NCI-H2107 treated with DMSO at 0.1 percent for 48 hours (cell line): ENCODE data around the gene AP3B1.

ENCODE experiments used
- DNase-seq: peaks from one replicate; lab custom pipeline; 2025; ENCODE audit not compliant: unreplicated experiment; lab: John Stamatoyannopoulos, UW

The AP3B1 gene

DNA sequence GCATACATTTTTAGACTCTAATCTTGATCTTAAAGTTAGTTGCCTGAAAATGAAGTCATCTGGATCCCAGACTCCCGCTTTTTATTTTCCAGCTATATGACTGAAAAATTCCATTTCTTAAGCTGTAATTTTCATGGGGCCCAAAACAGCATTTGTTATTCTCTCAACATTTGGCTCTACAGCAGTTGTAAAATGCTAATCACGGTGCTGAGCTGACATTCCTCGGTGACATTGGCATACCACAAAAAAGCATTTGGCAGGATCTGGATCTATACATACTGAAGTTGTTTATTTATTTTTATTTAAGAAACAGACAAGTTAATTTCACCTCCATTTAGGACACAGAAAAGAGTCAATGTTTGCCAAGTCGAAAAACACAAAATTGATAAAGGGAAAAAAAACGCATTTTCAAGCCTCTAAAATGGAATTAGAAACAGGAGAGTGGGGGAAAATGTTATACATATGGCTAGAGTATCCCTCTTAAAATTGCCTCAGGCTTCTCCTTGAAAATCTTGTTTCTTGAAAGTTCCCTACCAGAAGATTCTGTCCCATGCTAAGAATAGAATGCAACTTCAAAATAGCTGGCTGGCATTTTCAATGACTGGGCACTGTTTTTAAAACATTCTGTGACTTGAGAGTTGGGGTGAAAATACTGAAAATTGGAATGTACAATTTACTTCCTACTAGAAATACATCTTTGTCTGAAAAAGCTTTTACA lies 310.9 kb downstream of the AP3B1 start:
- DNase-seq = no peak

- no peak for DNase-seq
Measured at GRCh38 chr5:77981820-77982219, 312.7 kb downstream of the AP3B1 start.

DNA sequence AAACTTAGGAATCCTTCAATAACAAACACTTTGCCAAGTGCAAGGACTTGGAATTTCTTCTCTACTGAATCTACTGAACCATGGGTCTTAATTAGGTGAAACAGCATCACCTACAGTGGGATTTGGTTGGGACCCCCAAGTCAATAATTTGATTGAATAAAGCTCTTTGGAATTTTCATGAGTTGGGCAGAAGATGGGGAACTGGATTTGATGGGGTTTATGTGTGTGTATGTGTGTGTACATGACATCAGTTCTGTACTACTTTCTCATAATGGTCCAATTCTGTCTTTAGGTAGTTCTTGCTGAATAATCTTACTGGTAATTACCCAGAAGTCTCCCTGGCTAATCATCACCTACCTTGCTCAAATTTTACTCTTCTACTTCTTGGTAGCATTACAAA lies 319.9 kb downstream of the AP3B1 start:
- DNase-seq = no peak

DNA sequence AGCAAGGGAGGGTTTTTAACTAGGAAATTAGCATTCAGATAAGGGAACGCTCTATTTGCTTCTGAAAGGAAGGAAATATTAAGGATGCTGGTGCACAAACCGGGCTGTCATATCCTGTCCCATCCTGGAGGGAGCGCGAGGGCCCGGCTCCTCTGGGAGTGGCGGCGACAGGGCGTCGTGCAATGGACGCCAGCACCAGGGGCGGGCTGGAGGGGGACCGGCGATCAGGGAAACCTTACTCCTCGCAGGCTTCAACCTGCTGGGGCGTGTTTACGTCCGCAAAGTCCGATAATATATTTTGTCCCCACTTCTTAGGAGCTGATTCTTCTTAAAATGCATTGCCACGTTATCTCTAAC lies 321.3 kb downstream of the AP3B1 start:
- no peak for DNase-seq

DNA sequence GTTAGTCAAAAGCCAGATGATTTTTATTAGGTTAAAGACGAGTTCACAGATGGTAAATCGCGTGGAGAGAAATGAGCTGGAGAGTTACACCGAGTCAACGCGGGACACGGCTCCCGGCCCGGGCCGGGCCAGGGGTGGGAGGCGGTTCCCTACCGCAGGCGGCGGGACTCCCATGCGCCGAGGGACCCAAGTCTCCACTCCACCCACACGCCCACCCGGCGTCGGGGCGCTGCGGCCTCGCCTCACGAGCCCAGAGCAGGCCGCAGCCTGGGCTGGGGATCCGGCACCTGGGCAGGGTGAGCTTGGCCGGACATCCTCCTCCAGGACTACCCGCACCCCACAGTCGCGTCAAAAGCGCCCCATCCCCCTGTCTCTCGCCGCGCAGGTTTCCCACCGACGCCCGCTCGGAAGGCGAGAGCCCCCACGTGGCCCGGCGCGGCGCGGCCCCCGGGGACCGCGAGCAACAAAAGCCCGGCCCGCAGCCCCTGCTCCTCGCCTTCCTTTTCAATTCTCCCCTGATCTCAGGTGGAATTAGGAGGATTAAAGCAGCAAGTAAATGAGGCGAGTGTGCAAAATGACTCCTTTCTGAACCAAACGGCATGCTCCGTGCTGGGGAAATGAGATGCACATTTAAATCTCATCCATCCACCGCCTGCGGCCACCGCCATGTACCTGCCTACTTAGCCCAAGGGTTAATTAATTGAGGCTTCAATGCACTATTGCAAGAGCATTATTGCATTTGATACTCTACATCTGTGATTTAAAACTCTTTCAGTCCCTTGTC lies 321.8 kb downstream of the AP3B1 start:
- no peak for DNase-seq

DNA sequence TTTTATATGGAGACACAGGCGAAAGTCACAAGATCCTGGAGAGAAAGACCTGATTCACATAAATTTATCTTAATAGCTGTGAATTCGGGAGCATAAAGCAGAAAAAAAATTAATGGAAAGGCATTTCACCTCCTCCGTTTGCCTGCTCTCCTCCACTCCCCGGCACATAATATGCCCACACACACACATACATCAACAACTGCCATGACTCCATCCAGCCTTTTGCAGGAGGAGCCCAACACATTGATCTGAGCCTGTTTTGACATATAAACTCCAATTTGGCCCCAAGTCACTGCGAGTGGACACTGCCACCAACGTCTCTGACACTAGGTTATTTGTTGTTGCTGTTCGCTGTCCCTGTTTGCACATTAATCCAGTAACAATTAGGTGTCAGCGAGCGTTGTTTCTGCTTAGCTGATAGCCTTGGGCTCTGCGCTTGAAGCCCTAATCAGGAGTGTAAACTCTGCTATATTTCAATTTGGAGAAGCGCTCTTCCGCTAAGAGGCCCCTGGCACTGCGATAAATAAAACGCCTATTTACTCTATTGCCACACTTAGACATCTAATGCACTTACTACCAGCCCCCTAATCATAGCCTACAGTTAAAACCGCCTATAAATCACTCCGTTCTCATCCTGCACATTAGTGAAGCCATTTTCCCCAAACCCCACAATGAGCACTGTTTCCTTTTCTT lies 322.6 kb downstream of the AP3B1 start:
- peak; percentile 47 for DNase-seq

- no peak for DNase-seq
Measured at GRCh38 chr5:77970891-77971290, 323.6 kb downstream of the AP3B1 start.

DNA sequence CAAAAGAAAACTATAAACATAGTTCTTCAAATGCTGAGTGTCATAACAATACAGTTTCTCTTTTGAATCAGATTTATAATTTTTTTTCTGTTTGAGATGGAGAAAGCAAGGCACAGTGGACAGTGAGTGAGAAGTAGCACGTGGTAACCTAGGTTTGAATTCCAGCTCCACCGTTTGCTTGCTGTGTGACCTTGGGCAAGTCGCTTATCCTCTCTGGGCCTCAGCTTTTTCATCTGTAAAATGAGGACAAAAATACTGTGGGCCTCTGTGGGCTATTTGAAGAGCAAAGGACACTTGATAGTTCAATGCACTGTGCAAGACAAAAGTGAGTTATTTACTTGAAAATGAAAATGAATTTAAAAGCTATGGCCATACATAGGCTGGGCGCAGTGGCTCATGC lies 330.7 kb downstream of the AP3B1 start:
- no peak for DNase-seq

GRCh38 chr5:77960863-77961396 lies 333.6 kb downstream of the AP3B1 start:
- peak; percentile 27 for DNase-seq

DNA sequence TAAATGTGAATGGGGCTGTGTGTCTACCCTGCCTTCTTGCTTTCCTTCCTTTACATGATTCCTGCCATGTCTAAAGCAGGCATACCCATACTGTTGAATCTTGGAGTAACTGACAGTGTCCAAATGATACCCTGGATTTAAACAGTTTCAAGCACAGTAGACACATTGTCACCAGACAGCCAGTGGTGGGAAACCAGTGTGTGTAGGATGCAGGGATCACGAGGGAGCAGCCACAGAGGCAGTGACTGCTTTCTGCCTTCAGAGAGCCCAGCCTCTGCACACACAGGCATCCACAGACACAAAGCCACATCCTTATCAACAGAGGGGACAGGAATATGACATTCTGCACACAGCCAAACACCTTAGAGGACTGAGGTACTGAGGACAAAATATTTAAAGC lies 334.2 kb downstream of the AP3B1 start:
- no peak for DNase-seq

DNA sequence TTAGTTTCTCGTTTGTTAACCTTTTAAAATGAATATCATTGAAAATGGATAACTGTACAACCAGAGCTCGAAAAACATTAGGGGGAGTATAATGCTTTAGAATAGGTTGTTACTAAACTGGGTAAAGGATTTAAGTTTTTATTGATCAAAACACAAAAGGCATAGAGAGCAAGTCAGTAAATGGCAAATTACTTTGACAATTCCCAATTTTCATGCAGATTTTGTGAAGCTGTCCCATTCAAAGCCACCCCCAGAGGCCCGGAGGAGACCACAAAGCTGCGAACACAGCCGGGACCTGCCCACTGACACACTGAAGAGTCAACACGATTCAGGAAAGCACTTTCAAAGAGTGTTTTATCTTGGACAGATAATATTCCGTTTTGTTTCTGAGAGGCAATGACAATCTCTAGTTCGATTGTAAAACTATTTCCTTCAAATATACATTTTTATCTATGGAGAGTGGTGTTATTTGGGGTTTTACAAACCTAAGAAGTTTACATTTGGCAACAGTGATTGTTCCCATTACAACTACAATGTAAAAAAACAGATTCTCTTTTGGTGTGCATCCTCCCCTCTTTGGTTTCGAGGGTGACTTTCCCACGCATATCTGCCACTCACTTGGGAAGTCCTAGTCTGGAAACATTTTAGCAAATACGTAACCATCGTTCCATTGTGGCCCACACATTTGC lies 335.7 kb downstream of the AP3B1 start:
- DNase-seq = no peak

GRCh38 chr5:77957931-77958521 lies 336.5 kb downstream of the AP3B1 start:
- no peak for DNase-seq

DNA sequence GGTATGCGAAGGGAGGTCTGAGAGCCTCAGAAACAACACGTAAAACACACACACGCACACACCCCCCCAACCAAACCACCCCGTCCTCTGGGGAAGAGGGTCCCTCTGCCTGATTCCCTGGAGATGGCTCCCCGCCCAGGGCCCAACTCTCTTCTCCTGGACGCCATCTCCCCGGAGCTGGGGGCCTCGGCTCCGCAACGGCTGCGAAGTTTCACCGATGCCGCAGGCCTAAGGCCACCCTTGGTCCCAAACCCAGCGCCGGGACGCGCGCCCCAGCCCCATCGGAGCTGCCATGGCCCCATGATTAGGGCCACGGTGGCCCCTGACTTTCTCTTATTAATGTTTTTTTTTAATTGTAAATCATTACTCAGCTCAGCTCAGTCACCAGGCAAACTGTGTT lies 337.0 kb downstream of the AP3B1 start:
- no peak for DNase-seq

- no peak for DNase-seq
Measured at GRCh38 chr5:77957081-77957480, 337.4 kb downstream of the AP3B1 start.

DNA sequence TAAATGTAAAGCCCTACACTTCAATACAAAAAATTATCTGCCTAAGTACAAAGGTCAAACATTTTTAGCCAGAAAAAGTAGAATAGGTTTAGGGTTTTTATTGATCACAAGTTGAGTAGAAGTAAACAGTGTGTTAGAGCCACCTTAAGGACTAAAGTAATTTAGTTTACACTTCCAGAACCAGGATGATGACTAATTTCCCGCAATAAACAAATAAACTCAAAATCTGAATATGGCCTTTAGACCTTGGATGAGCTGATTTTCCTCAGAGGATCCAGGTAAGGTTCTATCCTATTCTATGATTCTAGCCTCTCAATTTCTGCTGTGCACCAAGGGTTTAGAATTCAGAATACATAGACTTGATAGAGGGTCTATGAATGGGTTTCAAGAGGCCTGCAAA lies 338.9 kb downstream of the AP3B1 start:
- no peak for DNase-seq

GRCh38 chr5:77953374-77953773 lies 341.1 kb downstream of the AP3B1 start:
- no peak for DNase-seq

- no peak for DNase-seq
Measured at GRCh38 chr5:77952636-77953212, 341.8 kb downstream of the AP3B1 start.
